HG03565 (cell line): ENCODE measurements around the gene GAN.
"Not testable (repeated sequence)": the region's sequence is repeated elsewhere in the genome, so short reads cannot be mapped to it uniquely, and the experiment has no call there.

Source experiments
- ATAC-seq: cut with Tn5 transposase; IDR thresholded peaks from one replicate; pipeline ENCODE4 v1.9.1; 2021; ENCODE audit warnings: mild to moderate bottlenecking, moderate library complexity; ENCODE audit not compliant: unreplicated experiment

GAN gene

GRCh38 chr16:81307770-81308169 lies 7.0 kb upstream of the GAN start:
- no peak for ATAC-seq

GRCh38 chr16:81310045-81310644 lies 4.6 kb upstream of the GAN start:
- no peak for ATAC-seq

GRCh38 chr16:81311762-81312161 lies 3.0 kb upstream of the GAN start:
- no peak for ATAC-seq

- ATAC-seq: no peak
These were observed 810 bp upstream of the GAN start for GRCh38 chr16:81313701-81314602.

GRCh38 chr16:81315271-81316175 lies 761 bp downstream of the GAN start:
- ATAC-seq: peak; percentile 8

- ATAC-seq: no peak
These were observed 1.4 kb downstream of the GAN start for GRCh38 chr16:81316176-81316496.

GRCh38 chr16:81318711-81319110 lies 3.9 kb downstream of the GAN start:
- ATAC-seq: no peak

GRCh38 chr16:81319221-81319912 lies 4.6 kb downstream of the GAN start:
- ATAC-seq: no peak

- ATAC-seq: no peak
These were observed 6.3 kb downstream of the GAN start for GRCh38 chr16:81321039-81321438.

- no peak for ATAC-seq
These were observed 6.8 kb downstream of the GAN start for GRCh38 chr16:81321536-81321935.

GRCh38 chr16:81324808-81325207 lies 10.0 kb downstream of the GAN start:
- no peak for ATAC-seq

GRCh38 chr16:81327011-81327410 lies 12.2 kb downstream of the GAN start:
- ATAC-seq: no peak

GRCh38 chr16:81327447-81328196 lies 12.9 kb downstream of the GAN start:
- ATAC-seq: no peak

- no peak for ATAC-seq
These were observed 15.2 kb downstream of the GAN start for GRCh38 chr16:81329947-81330346.

GRCh38 chr16:81333356-81333755 lies 18.6 kb downstream of the GAN start:
- ATAC-seq: no peak

GRCh38 chr16:81335669-81336068 lies 20.9 kb downstream of the GAN start:
- ATAC-seq: no peak

GRCh38 chr16:81337097-81337496 lies 22.3 kb downstream of the GAN start:
- no peak for ATAC-seq

GRCh38 chr16:81345172-81345571 lies 30.4 kb downstream of the GAN start:
- ATAC-seq: not testable (repeated sequence)

- ATAC-seq: no peak
These were observed 32.7 kb downstream of the GAN start for GRCh38 chr16:81347425-81347824.

GRCh38 chr16:81349608-81350305 lies 35.0 kb downstream of the GAN start:
- no peak for ATAC-seq
